Measurements from ENCODE around the gene ACVR1C. TPM values are rescaled to one million over a fixed set of nuclear protein-coding genes. Genes with fewer than 3 reads are reported as not detected.
"Not testable (repeated sequence)": the region's sequence is repeated elsewhere in the genome, so short reads cannot be mapped to it uniquely, and the experiment has no call there.

Gene ACVR1C
- total RNA-seq, 2 experiments from 2014 or later: 1.2 to 2.4 TPM

DNA sequence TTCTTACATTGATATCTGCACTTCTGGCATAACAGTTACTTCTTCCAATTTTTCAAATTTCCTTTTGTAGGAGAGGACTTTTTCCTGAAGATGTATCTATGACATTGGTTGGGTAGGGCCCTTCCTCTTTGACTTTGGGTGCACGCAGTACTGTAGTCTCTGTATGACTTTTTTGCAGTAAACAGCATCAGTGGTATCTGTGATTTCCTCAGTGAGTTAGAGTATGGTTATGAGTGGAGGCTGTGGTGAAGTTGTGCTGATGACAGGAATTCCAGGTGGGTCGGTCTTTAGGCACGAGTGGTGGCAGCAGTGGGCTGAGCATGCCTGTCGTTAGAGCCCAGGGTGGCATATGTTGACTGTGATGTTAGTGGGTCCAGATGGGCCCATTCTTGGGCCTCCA lies 17.6 kb downstream of the ACVR1C start:
- Mint-ChIP-seq H3K4me3 (no peak overlapping the region), H3K9me3 (ENCODE audit: low read depth) (peaks cover 3% of the 10 kb centered on the region), H3K27me3 (peaks cover 5% of the 10 kb centered on the region), H3K27ac (no peak overlapping the region), H3K36me3 (peaks cover 19% of the 10 kb centered on the region), H3K4me1 (peaks cover 25% of the 10 kb centered on the region)
- ATAC-seq (no peak), DNase-seq (no peak)
- CTCF ChIA-PET: no interaction called here

DNA sequence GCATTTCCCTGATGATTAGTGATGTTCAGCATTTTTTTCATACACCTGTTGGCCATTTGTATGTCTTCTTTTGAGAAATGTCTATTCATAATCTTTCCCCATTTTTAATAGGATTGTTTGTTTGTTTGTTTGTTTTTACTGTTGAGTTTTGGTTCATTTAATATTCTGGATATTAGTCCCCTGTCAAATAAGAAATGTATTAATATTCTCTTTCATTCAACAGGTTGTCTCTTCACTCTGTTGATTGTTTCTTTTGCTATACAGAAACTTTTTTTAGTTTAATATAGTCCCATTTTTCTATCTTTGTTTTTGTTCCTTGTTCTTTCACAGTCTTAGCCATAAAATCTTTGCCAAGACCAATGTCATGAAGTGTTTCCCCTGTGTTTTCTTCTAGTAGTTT lies 22.1 kb downstream of the ACVR1C start:
- no peak overlapping the region for H3K27ac Mint-ChIP-seq
- no peak for DNase-seq
- no peak for ATAC-seq
- H3K36me3 Mint-ChIP-seq: peaks cover 19% of the 10 kb centered on the region
- CTCF ChIA-PET: no interaction called here
- H3K27me3 Mint-ChIP-seq: peaks cover 9% of the 10 kb centered on the region
- H3K9me3 Mint-ChIP-seq (ENCODE audit: low read depth): peaks cover 3% of the 10 kb centered on the region
- H3K4me1 Mint-ChIP-seq: peaks cover 26% of the 10 kb centered on the region
- no peak overlapping the region for H3K4me3 Mint-ChIP-seq

DNA sequence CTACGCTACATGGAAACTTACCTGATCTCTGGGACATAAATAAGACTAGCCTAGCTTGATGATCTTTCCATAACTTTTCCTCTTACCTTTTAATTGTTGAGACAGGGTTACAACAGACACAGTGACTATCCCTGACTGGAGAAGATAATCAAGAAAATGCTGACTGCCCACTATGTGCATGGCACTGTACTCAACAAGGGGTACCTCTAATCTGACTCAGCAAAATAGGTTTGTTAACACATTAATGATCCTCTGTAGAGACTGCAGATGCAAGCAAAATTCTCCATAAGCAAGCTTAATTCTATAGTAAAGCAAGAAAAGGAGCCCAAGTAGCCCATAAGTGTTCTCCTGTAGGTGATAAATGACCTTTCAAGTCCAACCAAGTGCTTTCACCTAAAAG lies 25.5 kb downstream of the ACVR1C start:
- no peak overlapping the region for H3K27ac Mint-ChIP-seq
- H3K27me3 Mint-ChIP-seq: peaks cover 14% of the 10 kb centered on the region
- ATAC-seq (no peak), DNase-seq (no peak)
- CTCF ChIA-PET: interaction anchor here (1.2 to 2.7 kb wide), 3 partner anchors 25 to 301 kb away, joined by 3 to 15 read pairs (median 8); partner anchors contain the start of gene ACVR1C
- no peaks in the 10 kb centered on the region for H3K36me3 Mint-ChIP-seq
- H3K4me3 Mint-ChIP-seq: no peak overlapping the region
- H3K9me3 Mint-ChIP-seq (ENCODE audit: low read depth): no peaks in the 10 kb centered on the region
- peaks cover 8% of the 10 kb centered on the region for H3K4me1 Mint-ChIP-seq

DNA sequence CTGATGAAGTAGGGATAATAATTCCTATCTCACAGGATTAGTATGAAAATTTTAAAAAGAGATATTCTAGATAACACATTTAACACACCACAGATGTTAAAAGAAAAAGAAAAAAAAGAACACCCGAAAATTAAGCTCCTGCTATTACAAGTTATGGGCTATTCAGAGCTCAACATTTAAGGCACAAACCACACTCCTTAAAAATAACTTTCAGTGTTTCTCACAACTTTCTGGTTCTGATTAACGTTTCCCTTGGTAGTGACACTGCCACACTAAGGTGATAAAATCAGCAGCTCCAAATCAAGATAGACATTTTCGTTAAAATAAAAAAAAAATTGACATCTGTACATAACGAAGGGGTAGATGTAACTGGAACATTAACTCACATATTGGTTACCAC lies 26.9 kb downstream of the ACVR1C start:
- H3K4me1 Mint-ChIP-seq: peaks cover 14% of the 10 kb centered on the region
- H3K27me3 Mint-ChIP-seq: peaks cover 17% of the 10 kb centered on the region
- no peak for ATAC-seq
- H3K27ac Mint-ChIP-seq: no peak overlapping the region
- H3K4me3 Mint-ChIP-seq: no peak overlapping the region
- no peaks in the 10 kb centered on the region for H3K9me3 Mint-ChIP-seq (ENCODE audit: low read depth)
- no peak for DNase-seq
- H3K36me3 Mint-ChIP-seq: no peaks in the 10 kb centered on the region
- CTCF ChIA-PET: interaction anchor here (0.8 to 2.7 kb wide), 6 partner anchors 23 to 423 kb away, joined by 3 to 15 read pairs (median 4); partner anchors contain the start of gene ACVR1C

DNA sequence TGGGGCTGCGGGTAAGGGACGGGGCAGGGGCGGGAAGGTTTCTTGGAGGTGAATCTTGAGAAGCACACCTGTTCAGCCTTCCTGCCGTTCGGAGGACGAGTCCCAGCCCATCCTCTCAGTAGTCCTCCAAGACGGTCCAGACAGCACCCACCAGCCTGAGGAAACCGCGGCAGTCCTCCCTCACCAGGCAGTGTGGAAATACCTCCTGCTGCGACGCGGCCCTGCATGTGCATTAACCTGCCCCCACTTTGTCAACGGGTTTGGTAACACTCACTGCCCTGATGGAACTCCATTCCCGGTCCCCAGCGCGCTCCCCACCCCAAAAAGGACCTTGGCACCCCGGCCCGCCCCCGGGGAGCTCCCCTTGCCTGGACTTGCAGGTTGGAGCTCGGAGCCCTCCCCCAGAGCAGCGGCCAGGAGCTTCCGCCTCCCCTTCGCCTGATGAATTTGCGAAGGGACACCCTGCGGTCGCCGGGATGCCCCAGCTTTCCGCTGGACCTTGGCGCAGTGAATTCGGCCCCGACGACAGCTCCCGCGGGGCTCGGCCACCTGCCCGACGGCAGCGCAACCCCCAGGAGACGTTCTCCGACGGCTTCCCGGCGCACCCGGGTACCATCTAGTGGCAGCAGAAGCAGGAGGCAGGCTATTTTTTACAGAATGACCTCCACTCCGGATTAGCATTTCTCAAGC lies 31.5 kb downstream of the ACVR1C start:
- ATAC-seq (peak; percentile 94), DNase-seq (peak; percentile 69)
- CTCF ChIA-PET: interaction anchor here (0.6 to 4.6 kb wide), 12 partner anchors 30 to 427 kb away, joined by 3 to 54 read pairs (median 4); partner anchors contain the start of gene ACVR1C
- peaks cover 15% of the 10 kb centered on the region for H3K4me1 Mint-ChIP-seq
- H3K9me3 Mint-ChIP-seq (ENCODE audit: low read depth): no peaks in the 10 kb centered on the region
- H3K4me3 Mint-ChIP-seq: peak overlapping the region; percentile 53
- peaks cover 20% of the 10 kb centered on the region for H3K27me3 Mint-ChIP-seq
- H3K27ac Mint-ChIP-seq: no peak overlapping the region
- H3K36me3 Mint-ChIP-seq: no peaks in the 10 kb centered on the region

DNA sequence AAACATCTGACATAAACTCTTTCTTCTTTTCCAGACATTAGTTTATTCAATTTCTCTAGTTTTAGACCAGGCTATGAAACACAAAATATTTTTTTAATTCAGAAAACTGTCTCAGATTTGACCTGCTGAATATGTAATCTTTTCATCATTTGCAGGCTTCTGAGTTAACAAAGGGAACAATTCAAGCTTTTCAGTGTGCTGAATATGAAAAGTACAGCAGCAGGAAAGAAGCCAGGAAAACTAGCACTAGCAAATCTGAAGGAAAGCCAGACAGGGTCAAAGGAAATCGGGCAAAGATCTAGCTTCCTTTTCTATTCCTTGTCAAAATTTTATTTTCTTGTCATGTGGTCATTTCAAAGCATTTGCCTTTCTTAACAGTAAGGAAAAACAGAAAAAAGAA lies 35.3 kb downstream of the ACVR1C start:
- Mint-ChIP-seq H3K4me3 (no peak overlapping the region), H3K9me3 (ENCODE audit: low read depth) (no peaks in the 10 kb centered on the region), H3K27ac (no peak overlapping the region), H3K27me3 (peaks cover 14% of the 10 kb centered on the region), H3K4me1 (peaks cover 8% of the 10 kb centered on the region), H3K36me3 (no peaks in the 10 kb centered on the region)
- CTCF ChIA-PET: interaction anchor here (1.1 to 1.8 kb wide), 3 partner anchors 96 to 104 kb away, joined by 3 to 6 read pairs (median 4); no protein-coding TSS in a partner anchor
- no peak for ATAC-seq
- no peak for DNase-seq

DNA sequence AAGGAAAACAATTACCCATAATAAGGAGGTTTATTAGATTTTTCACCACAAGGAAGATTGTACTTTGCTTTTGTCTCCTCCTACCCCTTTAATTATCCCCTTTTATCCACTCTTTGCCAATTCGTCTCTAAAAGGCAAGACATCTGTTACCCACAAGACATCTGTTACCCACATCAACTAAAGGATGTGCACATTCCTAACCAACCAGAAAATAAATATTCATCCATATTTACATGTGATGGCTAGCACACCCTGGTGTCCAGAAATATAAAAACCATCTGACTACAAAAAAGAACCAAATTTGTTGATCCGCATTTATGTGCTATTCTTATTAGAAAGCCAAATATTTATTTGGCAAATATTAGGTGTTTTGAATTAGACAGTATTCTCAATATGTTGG lies 35.7 kb downstream of the ACVR1C start:
- DNase-seq (no peak), ATAC-seq (no peak)
- Mint-ChIP-seq H3K27ac (no peak overlapping the region), H3K36me3 (no peaks in the 10 kb centered on the region), H3K27me3 (peaks cover 14% of the 10 kb centered on the region), H3K4me3 (no peak overlapping the region), H3K9me3 (ENCODE audit: low read depth) (no peaks in the 10 kb centered on the region), H3K4me1 (peaks cover 8% of the 10 kb centered on the region)
- CTCF ChIA-PET: interaction anchor here (1.8 kb wide), 1 partner anchor 100 kb away, joined by 6 read pairs; no protein-coding TSS in a partner anchor

DNA sequence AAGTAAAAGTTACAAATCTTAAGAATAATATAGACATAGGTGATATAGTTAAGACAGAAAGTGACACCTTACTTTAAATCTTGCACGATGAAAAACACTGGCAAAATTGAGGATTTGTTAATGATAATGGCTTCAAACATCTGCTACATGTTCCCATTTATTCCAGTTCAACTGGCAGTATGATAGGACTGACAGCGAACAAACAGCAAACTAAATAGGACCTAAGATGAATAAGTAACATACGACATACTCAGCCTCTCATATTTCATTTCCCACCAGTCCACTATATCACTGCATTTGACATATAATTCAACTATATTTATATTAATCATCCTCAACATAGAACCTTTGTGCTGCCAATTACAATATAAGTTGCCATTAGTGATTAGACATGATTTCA lies 36.3 kb downstream of the ACVR1C start:
- Mint-ChIP-seq H3K4me1 (peaks cover 5% of the 10 kb centered on the region), H3K9me3 (ENCODE audit: low read depth) (no peaks in the 10 kb centered on the region), H3K4me3 (no peak overlapping the region), H3K36me3 (no peaks in the 10 kb centered on the region), H3K27ac (no peak overlapping the region), H3K27me3 (peaks cover 10% of the 10 kb centered on the region)
- no peak for DNase-seq
- CTCF ChIA-PET: interaction anchor here (0.8 kb wide), 1 partner anchor 100 kb away, joined by 3 read pairs; no protein-coding TSS in a partner anchor
- ATAC-seq: no peak

DNA sequence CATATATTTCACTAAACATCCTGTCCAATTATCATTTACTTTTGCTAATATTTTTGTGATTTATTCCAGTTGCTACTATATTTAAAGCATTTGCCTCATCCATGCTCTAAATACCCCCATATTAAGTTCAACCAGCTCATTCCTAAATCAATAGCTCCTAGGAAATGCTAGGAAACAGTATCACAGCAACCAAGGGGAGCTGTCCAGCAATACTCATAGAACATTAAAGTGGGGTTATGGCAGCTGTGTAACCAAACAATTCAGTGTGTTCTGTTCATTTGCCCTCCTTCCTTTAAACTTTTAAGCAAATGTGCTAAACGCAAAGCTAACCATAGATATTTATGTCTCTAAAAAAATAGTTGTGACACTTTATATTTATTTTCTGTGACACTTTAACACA lies 41.1 kb downstream of the ACVR1C start:
- CTCF ChIA-PET: interaction anchor here (0.8 kb wide), 1 partner anchor 15 kb away, joined by 3 read pairs; no protein-coding TSS in a partner anchor
- DNase-seq (no peak), ATAC-seq (no peak)
- Mint-ChIP-seq H3K36me3 (no peaks in the 10 kb centered on the region), H3K27ac (no peak overlapping the region), H3K4me3 (no peak overlapping the region), H3K27me3 (peaks cover 3% of the 10 kb centered on the region), H3K9me3 (ENCODE audit: low read depth) (no peaks in the 10 kb centered on the region), H3K4me1 (no peaks in the 10 kb centered on the region)

DNA sequence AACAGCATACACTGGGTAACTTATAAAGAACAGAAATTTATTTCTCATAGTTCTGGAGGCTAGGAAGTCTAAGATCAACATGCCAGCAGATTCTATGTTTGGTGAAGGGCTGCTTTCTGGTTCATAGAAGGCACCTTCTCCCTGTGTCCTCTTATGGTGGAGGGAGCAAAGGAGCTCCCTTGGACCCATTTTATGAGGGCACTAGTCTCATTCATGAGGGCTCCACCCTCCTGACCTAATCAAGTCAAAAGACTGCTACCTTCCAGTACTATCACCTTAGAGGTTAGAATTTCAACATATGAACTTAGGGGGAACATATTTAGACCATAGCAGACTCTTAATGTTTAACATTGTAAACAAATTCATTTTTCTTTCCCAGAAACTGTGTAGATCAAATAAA lies 54.5 kb downstream of the ACVR1C start:
- no peak overlapping the region for H3K27ac Mint-ChIP-seq
- CTCF ChIA-PET: no interaction called here

DNA sequence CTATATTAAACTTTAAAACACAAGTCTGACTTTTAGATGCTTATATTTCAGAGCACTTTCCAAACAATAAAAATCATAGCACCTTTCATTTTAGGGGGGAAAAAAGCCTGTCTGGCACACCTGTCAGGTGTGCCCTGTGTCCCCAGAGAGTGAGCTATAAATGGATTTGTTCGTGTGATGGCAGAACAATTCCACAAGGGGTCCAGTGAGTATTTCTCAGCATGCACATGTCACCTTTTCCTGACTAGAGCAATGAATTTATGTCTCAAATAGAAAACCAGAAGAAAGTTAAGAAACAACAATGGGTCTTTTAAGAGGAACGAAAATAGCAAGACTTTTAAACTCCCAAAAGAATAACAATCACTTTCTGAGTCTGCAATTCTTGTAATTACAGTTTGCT lies 55.9 kb downstream of the ACVR1C start:
- Mint-ChIP-seq H3K27ac (no peak overlapping the region), H3K4me3 (no peak overlapping the region)

More for the DNA sequence above, 54.5 kb downstream of the ACVR1C start:
- Mint-ChIP-seq H3K27me3 (no peaks in the 10 kb centered on the region), H3K9me3 (ENCODE audit: low read depth) (no peaks in the 10 kb centered on the region), H3K4me3 (no peak overlapping the region), H3K4me1 (no peaks in the 10 kb centered on the region), H3K36me3 (no peaks in the 10 kb centered on the region)
- ATAC-seq (no peak), DNase-seq (no peak)

DNA sequence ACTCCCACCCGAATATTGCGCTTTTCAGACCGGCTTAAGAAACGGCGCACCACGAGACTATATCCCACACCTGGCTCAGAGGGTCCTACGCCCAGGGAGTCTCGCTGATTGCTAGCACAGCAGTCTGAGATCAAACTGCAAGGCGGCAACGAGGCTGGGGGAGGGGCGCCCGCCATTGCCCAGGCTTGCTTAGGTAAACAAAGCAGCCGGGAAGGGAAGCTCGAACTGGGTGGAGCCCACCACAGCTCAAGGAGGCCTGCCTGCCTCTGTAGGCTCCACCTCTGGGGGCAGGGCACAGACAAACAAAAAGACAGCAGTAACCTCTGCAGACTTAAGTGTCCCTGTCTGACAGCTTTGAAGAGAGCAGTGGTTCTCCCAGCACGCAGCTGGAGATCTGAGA lies 62.0 kb downstream of the ACVR1C start:
- CTCF ChIA-PET; H3K4me3 Mint-ChIP-seq; H3K27ac Mint-ChIP-seq; H3K36me3 Mint-ChIP-seq; H3K9me3 Mint-ChIP-seq (ENCODE audit: low read depth); DNase-seq; ATAC-seq; H3K27me3 Mint-ChIP-seq; H3K4me1 Mint-ChIP-seq: not testable (repeated sequence)

More for the DNA sequence above, 55.9 kb downstream of the ACVR1C start:
- no peaks in the 10 kb centered on the region for H3K4me1 Mint-ChIP-seq
- H3K27me3 Mint-ChIP-seq: no peaks in the 10 kb centered on the region
- CTCF ChIA-PET: interaction anchor here (0.8 kb wide), 1 partner anchor 15 kb away, joined by 3 read pairs; no protein-coding TSS in a partner anchor
- no peaks in the 10 kb centered on the region for H3K36me3 Mint-ChIP-seq
- DNase-seq: no peak
- peak; percentile 51 for ATAC-seq
- no peaks in the 10 kb centered on the region for H3K9me3 Mint-ChIP-seq (ENCODE audit: low read depth)

DNA sequence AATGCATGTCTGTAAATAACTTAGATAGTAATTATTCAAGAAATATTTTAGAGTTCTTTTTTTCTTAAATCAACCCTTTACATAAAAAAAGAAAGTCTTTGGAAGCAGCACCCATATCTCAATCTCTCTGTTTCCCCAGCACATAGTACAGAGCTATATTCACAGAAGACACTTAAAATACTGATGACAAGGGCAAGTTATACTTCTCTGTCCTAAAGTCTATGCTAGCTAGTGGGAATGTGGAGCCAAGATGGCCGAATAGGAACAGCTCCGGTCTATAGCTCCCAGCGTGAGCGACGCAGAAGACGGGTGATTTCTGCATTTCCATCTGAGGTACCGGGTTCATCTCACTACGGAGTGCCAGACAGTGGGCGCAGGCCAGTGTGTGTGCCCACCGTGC lies 62.6 kb downstream of the ACVR1C start:
- H3K27ac Mint-ChIP-seq; H3K27me3 Mint-ChIP-seq; CTCF ChIA-PET; H3K4me3 Mint-ChIP-seq; H3K36me3 Mint-ChIP-seq; DNase-seq; H3K9me3 Mint-ChIP-seq (ENCODE audit: low read depth); ATAC-seq; H3K4me1 Mint-ChIP-seq: not testable (repeated sequence)

DNA sequence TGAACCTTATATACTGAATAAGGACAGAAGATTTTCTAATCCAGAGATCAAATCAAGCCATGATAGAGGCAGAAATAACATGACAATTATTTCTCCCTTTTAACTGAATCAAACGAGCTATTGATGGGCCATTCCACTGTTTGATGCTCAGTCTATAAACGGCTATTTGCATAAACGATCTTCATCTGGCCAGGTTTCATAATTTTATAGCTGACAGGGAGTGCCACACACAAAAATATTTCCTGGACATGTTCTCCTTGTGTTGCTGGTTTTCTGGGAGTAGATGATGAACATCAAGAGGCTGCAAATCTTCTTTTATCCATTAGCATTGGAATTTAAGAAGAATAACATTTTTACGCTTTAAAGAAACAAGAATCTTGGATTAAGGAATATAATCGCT lies 63.1 kb downstream of the ACVR1C start:
- ATAC-seq: no peak
- H3K4me1 Mint-ChIP-seq: peaks cover 2% of the 10 kb centered on the region
- H3K27me3 Mint-ChIP-seq: no peaks in the 10 kb centered on the region
- peaks cover 4% of the 10 kb centered on the region for H3K9me3 Mint-ChIP-seq (ENCODE audit: low read depth)
- no peaks in the 10 kb centered on the region for H3K36me3 Mint-ChIP-seq
- CTCF ChIA-PET: no interaction called here
- no peak overlapping the region for H3K4me3 Mint-ChIP-seq
- no peak overlapping the region for H3K27ac Mint-ChIP-seq
- no peak for DNase-seq

All from activated CD8-positive, alpha-beta memory T cell treated with anti-CD3 and anti-CD28 coated beads, Interleukin-2, amount 10 ng/mL, durations not matched to agents 7 days and 5 days (primary cell).